HG03457 (cell line): ENCODE measurements around the gene SERPING1.

Source experiments
- ATAC-seq: cut with Tn5 transposase; IDR thresholded peaks from one replicate; pipeline ENCODE4 v1.9.1; 2021; ENCODE audit warnings: moderate number of reproducible peaks; ENCODE audit not compliant: unreplicated experiment

SERPING1 gene

GRCh38 chr11:57597916-57598830 lies 688 bp downstream of the SERPING1 start:
- ATAC-seq: no peak

GRCh38 chr11:57598831-57599155 lies 1.3 kb downstream of the SERPING1 start:
- ATAC-seq: no peak

GRCh38 chr11:57599381-57599780 lies 1.9 kb downstream of the SERPING1 start:
- no peak for ATAC-seq

- no peak for ATAC-seq
Observed at GRCh38 chr11:57601297-57601696, 3.8 kb downstream of the SERPING1 start.

- ATAC-seq: no peak
Observed at GRCh38 chr11:57604296-57605027, 7.0 kb downstream of the SERPING1 start.

GRCh38 chr11:57605028-57605420 lies 7.5 kb downstream of the SERPING1 start:
- no peak for ATAC-seq

- no peak for ATAC-seq
Observed at GRCh38 chr11:57610170-57610569, 12.7 kb downstream of the SERPING1 start.

- no peak for ATAC-seq
Observed at GRCh38 chr11:57614234-57614772, 16.8 kb downstream of the SERPING1 start.

GRCh38 chr11:57615308-57615707 lies 17.8 kb downstream of the SERPING1 start:
- no peak for ATAC-seq

- ATAC-seq: no peak
Observed at GRCh38 chr11:57616595-57616994, 19.1 kb downstream of the SERPING1 start.

GRCh38 chr11:57618438-57618837 lies 21.0 kb downstream of the SERPING1 start:
- no peak for ATAC-seq

GRCh38 chr11:57619331-57619730 lies 21.8 kb downstream of the SERPING1 start:
- ATAC-seq: no peak

- no peak for ATAC-seq
Observed at GRCh38 chr11:57620467-57620866, 23.0 kb downstream of the SERPING1 start.

- ATAC-seq: no peak
Observed at GRCh38 chr11:57622263-57622662, 24.8 kb downstream of the SERPING1 start.

GRCh38 chr11:57624864-57625263 lies 27.4 kb downstream of the SERPING1 start:
- no peak for ATAC-seq

- ATAC-seq: no peak
Observed at GRCh38 chr11:57626895-57627294, 29.4 kb downstream of the SERPING1 start.

- no peak for ATAC-seq
Observed at GRCh38 chr11:57630171-57630570, 32.7 kb downstream of the SERPING1 start.

- ATAC-seq: no peak
Observed at GRCh38 chr11:57632116-57632515, 34.6 kb downstream of the SERPING1 start.

- no peak for ATAC-seq
Observed at GRCh38 chr11:57633394-57634070, 36.0 kb downstream of the SERPING1 start.

GRCh38 chr11:57634311-57634710 lies 36.8 kb downstream of the SERPING1 start:
- ATAC-seq: no peak

GRCh38 chr11:57635246-57635645 lies 37.8 kb downstream of the SERPING1 start:
- ATAC-seq: no peak
